ENCODE measurements around the gene NSL1.
"Not testable (repeated sequence)": the region's sequence is repeated elsewhere in the genome, so short reads cannot be mapped to it uniquely, and the experiment has no call there.

NSL1 gene

DNA sequence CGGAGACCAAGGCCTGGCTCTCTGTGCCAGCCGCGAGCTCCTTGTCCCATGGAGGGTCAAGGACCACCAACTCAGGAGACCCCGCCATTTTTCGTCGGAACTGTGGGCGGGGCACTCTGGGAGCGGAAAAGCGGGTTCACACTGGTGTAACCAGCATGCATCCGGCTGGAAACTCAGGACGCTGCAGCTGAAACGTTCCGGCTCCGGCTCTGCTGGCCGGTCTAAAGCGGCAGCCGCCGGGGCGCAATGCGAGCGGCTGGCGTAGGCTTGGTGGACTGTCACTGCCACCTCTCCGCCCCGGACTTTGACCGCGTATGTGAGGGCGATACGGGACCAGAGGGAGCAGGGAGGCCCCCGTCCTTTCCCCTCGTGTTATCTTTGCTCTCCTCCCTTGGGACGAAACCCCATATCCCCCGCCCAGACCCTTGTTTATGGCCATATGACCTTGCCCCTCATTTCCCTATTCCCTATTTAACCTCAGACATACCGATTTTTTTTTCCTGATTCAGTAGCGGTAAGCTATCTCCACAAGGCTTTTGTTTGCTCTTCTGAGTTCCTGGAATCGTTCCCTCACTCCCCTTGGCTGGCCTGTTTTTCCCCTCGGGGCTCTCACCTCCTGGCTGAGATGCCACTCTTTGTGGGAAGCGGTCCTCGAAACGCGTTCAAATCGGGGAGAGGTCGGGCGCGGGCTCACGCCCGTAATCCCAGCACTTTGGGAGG lies at the start of gene NSL1, which contains the start of gene TATDN3:
Gene NSL1 (minus strand): TSS at position 102 of the 720 bp plus-strand sequence. CDS start 14 bp downstream, at position 88.
Gene TATDN3 (plus strand): TSS at position 219 of the 720 bp plus-strand sequence. CDS start 28 bp downstream, at position 247.
- DNase-seq, result peak; percentile 88

DNA sequence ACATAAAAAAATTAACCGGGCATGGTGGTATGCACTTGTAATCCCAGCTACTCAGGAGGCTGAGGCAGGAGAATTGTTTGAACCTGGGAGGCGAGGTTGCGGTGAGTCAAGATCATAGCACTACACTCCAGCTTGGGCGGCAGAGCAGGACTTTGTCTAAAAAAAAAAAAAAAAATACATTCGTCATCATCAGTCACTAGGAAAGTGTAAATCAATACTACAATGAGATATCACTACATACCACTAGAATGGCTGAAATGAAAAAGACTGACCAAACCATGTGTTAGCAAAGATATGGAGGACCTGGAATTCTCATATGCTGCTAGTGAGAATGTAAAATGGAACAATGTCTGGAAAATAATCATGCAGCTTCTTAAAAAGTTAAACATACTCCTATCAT lies 46.6 kb upstream of the NSL1 start:
- no peak for DNase-seq

DNA sequence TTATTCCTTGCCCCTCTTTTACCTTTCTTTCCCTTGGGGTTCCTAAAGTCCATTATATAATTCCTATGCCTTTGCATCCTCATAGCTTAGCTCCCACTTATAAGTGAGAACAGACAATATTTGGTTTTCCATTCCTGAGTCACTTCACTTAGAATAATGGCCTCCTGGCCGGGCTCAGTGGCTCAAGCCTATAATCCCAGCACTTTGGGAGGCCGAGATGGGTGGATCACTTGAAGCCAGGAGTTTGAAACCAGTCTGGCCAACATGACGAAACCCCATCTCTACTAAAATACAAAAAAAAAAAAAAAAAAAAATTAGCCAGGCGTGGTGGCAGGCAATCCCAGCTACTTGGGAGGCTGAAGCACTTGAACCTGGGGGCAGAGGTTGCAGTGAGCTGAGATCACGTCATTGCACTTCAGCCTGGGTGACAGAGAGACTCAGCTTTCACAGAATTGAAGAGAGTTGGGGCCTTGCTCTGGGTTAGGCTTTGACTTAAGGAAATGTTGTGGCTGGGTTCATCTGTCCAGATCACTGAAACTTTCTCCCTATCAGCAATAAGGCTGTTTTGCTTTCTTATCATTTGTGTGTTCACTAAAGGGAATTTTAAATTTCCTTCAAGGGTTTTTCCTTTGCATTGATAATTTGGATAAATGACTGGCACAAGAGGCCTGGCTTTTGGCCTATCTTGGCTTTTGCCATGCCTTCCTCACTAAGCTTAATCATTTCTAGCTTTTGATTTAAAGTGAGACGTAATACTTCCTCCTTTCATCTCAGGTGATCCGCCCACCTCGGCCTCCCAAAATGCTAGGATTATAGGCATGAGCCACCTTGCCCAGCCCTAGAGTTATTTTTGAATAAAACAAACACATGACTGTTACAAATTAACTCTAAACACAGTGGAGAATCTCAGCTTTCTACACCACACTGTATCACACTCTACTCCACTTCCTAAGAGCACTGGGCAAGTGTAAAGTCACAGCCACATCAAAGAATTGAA lies 41.9 kb upstream of the NSL1 start:
- not testable (repeated sequence) for DNase-seq

- DNase-seq, result no peak
These were observed 36.8 kb upstream of the NSL1 start for GRCh38 chr1:212828395-212828794.

- peak; percentile 22 for DNase-seq
These were observed 36.3 kb upstream of the NSL1 start for GRCh38 chr1:212827831-212828278.

GRCh38 chr1:212827171-212827776 lies 35.7 kb upstream of the NSL1 start:
- DNase-seq, result no peak

- no peak for DNase-seq
These were observed 34.3 kb upstream of the NSL1 start for GRCh38 chr1:212825798-212826452.

- no peak for DNase-seq
These were observed 32.6 kb upstream of the NSL1 start for GRCh38 chr1:212824201-212824600.

- DNase-seq, result no peak
These were observed 31.4 kb upstream of the NSL1 start for GRCh38 chr1:212822956-212823355.

GRCh38 chr1:212820969-212821368 lies 29.4 kb upstream of the NSL1 start:
- no peak for DNase-seq

- no peak for DNase-seq
These were observed 28.1 kb upstream of the NSL1 start for GRCh38 chr1:212819726-212820125.

- DNase-seq, result peak; percentile 45
These were observed 25.1 kb upstream of the NSL1 start for GRCh38 chr1:212816567-212817278.

GRCh38 chr1:212814537-212815334 lies 23.2 kb upstream of the NSL1 start:
- DNase-seq, result peak; percentile 92

DNA sequence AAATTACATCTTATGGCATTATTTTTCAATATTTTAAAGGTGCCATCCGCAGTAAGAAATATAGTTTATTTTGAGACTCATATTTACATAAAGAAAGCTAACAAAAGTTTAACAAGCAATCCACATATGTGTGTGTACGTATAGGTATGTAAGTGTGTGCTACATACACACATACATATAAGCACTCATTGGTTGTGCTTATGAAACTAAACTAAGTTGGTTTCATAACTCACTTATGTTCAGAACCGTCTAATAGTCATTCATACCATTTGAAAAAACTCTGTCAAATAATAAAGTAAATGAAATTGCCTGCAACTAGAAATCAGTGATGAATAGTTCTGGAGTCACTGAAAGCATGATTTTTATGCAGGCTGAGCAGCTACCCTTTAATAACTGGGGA lies 14.2 kb upstream of the NSL1 start:
- no peak for DNase-seq

- no peak for DNase-seq
These were observed 6.1 kb upstream of the NSL1 start for GRCh38 chr1:212797681-212798080.

DNA sequence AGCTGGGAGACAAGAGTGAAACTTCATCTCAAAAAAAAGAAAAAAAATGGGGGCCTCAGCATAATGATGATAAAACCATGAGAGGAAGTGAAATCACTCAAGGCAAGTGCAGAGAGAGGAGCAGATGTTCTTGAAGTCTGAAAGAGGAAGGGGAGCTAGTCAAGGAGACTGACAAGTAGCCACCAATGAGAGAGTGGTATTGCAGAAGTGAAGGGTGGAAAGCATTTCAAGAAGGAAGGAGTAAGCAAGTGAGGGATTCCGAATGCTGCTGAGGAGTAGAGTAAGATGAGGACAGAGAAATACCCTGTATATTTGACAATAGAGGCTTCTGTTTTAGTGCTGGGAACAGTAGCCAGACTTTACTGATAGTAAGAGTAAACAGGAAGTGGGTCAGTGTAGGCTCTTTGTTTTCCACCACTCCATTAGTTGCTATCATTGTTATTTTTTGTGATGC lies 3.0 kb upstream of the NSL1 start:
- no peak for DNase-seq

DNA sequence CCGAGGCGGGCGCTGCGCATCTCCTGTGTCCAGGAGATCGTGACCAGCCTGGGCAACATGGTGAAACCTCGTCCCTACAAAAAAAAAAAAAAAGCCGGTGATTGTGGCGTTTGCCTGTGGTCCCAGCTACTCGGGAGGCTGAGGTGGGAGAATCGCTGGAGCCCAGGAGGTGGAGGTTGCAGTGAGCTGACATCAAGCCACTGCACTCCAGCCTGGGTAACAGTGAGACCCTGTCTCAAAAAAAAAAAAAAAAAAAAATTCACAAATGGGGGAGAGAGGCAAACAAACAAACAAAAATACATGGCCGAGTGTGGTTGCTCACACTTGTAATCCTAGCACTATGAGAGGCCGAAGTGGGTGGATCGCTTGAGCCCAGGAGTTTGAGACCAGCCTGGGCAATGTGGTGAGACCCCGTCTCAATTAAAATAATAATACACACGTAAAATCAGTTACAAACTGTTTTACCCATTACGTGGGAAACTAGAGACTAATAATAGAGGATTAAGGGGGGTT lies 875 bp upstream of the NSL1 start:
- DNase-seq, result no peak

DNA sequence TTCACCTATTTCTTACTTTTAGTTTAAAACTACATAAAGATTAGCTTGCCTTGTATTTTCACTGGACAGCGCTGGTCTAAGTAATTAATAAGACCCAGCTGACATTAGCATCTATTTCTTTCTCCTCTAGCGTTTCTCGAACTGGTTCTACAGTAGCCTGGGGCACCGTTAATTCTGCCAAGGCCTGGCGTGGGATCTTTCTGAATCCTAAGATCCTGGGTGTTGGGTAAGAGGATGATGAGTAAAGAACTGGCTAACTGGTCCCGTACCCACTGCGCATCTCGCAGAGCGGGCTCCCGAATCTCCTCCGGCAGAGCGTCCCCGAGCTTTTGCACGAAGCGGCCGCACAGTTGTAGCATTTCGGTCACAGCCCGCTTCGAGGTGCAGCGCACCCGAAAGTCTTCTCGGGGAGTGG lies 309 bp downstream of the NSL1 start:
- DNase-seq, result peak; percentile 77

DNA sequence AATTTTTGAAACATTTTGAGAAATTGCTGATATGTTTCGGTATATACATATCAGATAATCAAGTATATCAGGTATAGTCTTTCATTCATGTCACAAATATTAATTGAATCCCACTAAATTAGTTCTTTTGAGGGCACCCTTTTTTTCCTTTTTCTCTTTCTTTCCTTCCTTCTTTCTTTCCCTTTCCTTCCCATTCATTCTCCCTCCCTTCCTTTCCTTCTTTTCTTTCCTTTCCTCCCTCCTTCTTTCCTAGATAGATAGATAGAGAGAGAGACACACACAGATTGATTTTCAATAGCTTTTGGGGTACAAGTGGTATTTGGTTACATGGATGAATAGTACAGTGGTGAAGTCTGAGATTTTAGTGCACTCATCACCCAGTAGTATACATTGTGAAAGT lies 5.7 kb downstream of the NSL1 start:
- no peak for DNase-seq

- no peak for DNase-seq
These were observed 7.6 kb downstream of the NSL1 start for GRCh38 chr1:212783976-212784375.

All from NCI-H146 (cell line).